CD14-positive monocyte (primary cell): ENCODE data around the gene ADAMTS4. TPM values are rescaled to one million over a fixed set of nuclear protein-coding genes. Genes with fewer than 3 reads are reported as not detected.

Experiments
- DNase-seq, 3 donors: peaks; one replicate each; pipeline ENCODE4 v3.0.0-alpha.2; 2011 to 2022
- H2AFZ ChIP-seq: 2 replicates; pipeline ENCODE4 v1.6.0; 2012; ENCODE audit warnings: mild to moderate bottlenecking, low read depth, low read length, inconsistent platforms; ENCODE audit not compliant: insufficient read depth, poor library complexity, severe bottlenecking
- H3K27ac ChIP-seq, 2 donors: 1 replicate in 1 of 2; 2 replicates in 1 of 2; pipeline ENCODE4 v1.5.1; 2012 to 2013; ENCODE audit warnings: low read length in 2 of 2, control low read depth in 1 of 2, inconsistent platforms in 1 of 2, low read depth in 1 of 2, mild to moderate bottlenecking in 1 of 2
- H3K27me3 ChIP-seq, 2 donors: one replicate each; pipeline versions ENCODE4 v1.6.0 to v1.6.1; 2011 to 2013; ENCODE audit warnings: low read length in 2 of 2; ENCODE audit not compliant: control insufficient read depth in 2 of 2, insufficient read depth in 2 of 2
- H3K36me3 ChIP-seq, 2 donors: replicated peaks in 1 of 2; 1 replicate in 1 of 2; 2 replicates in 1 of 2; pipeline versions ENCODE4 v1.5.1 to v1.6.1; 2012 to 2013; ENCODE audit warnings: low read length in 2 of 2, control low read depth in 1 of 2, inconsistent platforms in 1 of 2, mild to moderate bottlenecking in 1 of 2; ENCODE audit not compliant: insufficient read depth in 2 of 2, control insufficient read depth in 1 of 2
- H3K4me1 ChIP-seq, 2 donors: 1 replicate in 1 of 2; 2 replicates in 1 of 2; pipeline versions ENCODE4 v1.5.1 to v1.6.1; 2012 to 2013; ENCODE audit warnings: low read length in 2 of 2, control low read depth in 1 of 2, inconsistent platforms in 1 of 2, mild to moderate bottlenecking in 1 of 2, moderate library complexity in 1 of 2; ENCODE audit not compliant: insufficient read depth in 2 of 2, control insufficient read depth in 1 of 2
- H3K4me2 ChIP-seq: replicated peaks from 2 replicates; pipeline ENCODE3; 2012; ENCODE audit warnings: low read length, moderate library complexity, mild to moderate bottlenecking; ENCODE audit not compliant: poor library complexity, severe bottlenecking; ENCODE audit errors: extremely low read depth
- H3K4me3 ChIP-seq, 3 experiments: fragments of 200-600 bp in 1 of 3; sonication (generic) in 1 of 3; replicated peaks in 1 of 3; 1 replicate in 2 of 3; 2 replicates in 1 of 3; pipeline ENCODE4 v1.5.1; 2011 to 2013; ENCODE audit warnings: low read length in 3 of 3, mild to moderate bottlenecking in 3 of 3, control low read depth in 2 of 3, low read depth in 2 of 3, inconsistent platforms in 1 of 3, moderate library complexity in 1 of 3
- H3K79me2 ChIP-seq: 2 replicates; pipeline ENCODE4 v1.6.0; 2012; ENCODE audit warnings: mild to moderate bottlenecking, control low read depth, inconsistent platforms, low read length, moderate library complexity; ENCODE audit not compliant: insufficient read depth
- H3K9ac ChIP-seq: 2 replicates; pipeline ENCODE4 v1.6.0; 2017; ENCODE audit warnings: low read length, mild to moderate bottlenecking; ENCODE audit not compliant: insufficient read depth, poor library complexity, severe bottlenecking
- H3K9me3 ChIP-seq, 2 donors: replicated peaks in 1 of 2; 1 replicate in 1 of 2; 2 replicates in 1 of 2; pipeline versions ENCODE4 v1.5.1 to v1.6.1; 2012 to 2013; ENCODE audit warnings: low read length in 2 of 2, control low read depth in 1 of 2; ENCODE audit not compliant: control insufficient read depth in 1 of 2, insufficient read depth in 1 of 2
- H4K20me1 ChIP-seq: 2 replicates; pipeline ENCODE4 v1.6.0; 2012; ENCODE audit warnings: mild to moderate bottlenecking, low read length, control low read depth, moderate library complexity; ENCODE audit not compliant: insufficient read depth
- H3K27ac Mint-ChIP-seq, 7 donors: one replicate each; pipeline ENCODE4 v1.8.0; 2020; ENCODE audit warnings: mild to moderate bottlenecking in 7 of 7, mixed read lengths in 7 of 7, moderate library complexity in 6 of 7, inconsistent platforms in 2 of 7
- H3K27me3 Mint-ChIP-seq, 3 donors: one replicate each; pipeline ENCODE4 v1.8.0; 2021 to 2022; ENCODE audit warnings: low read depth in 3 of 3, mild to moderate bottlenecking in 3 of 3, mixed read lengths in 3 of 3, moderate library complexity in 3 of 3, inconsistent platforms in 1 of 3
- H3K36me3 Mint-ChIP-seq, 2 donors: one replicate each; pipeline ENCODE4 v1.8.0; 2020; ENCODE audit warnings: mixed read lengths in 2 of 2, inconsistent platforms in 1 of 2, mild to moderate bottlenecking in 1 of 2
- H3K4me1 Mint-ChIP-seq: one replicate; pipeline ENCODE4 v1.8.0; 2020; ENCODE audit warnings: mild to moderate bottlenecking, mixed read lengths
- H3K4me3 Mint-ChIP-seq, 2 donors: one replicate each; pipeline ENCODE4 v1.8.0; 2020; ENCODE audit warnings: mild to moderate bottlenecking in 2 of 2, mixed read lengths in 2 of 2, moderate library complexity in 1 of 2
- H3K9me3 Mint-ChIP-seq, 7 donors: one replicate each; pipeline ENCODE4 v1.8.0; 2020 to 2022; ENCODE audit warnings: mixed read lengths in 7 of 7, mild to moderate bottlenecking in 6 of 7, moderate library complexity in 6 of 7, inconsistent platforms in 2 of 7
- WGBS: methylation state at CpG from one replicate; pipeline ENCODE4 v1.1.5; 2013; ENCODE audit warnings: missing lambda C conversion rate; ENCODE audit not compliant: insufficient coverage; 5-methylcytosine and 5-hydroxymethylcytosine counted together
- intact Hi-C, 2 donors: fragments of 100-400 bp; cut with micrococcal nuclease; formaldehyde crosslinking; loops; one replicate each; pipeline versions ENCODE4 v1.15.0 to v1.15.1; 2023
- polyA plus RNA-seq, 3 donors: library from polyadenylated mRNA; depleted of rRNA in 1 of 3; unstranded in 2 of 3; stranded (reverse) in 1 of 3; fragments of 300-500 nt in 2 of 3; fragments of >200 nt in 1 of 3; fragmentation: Illumina TruSeq in 2 of 3; gene quantifications; 1 replicate in 2 of 3; 2 replicates in 1 of 3; pipeline ENCODE4 v1.2.3, GENCODE V29; 2012 to 2021
- TF ChIP-seq, protein P1 (sequence below): fragments of 200-600 bp; IDR thresholded peaks from one replicate; pipeline ENCODE4 v1.8.0; 2022; ENCODE audit warnings: antibody characterized with exemption, mild to moderate bottlenecking

ADAMTS4 gene
- polyA plus RNA-seq, 3 donors = 0.01 to 0.04 TPM; not detected in 1

DNA sequence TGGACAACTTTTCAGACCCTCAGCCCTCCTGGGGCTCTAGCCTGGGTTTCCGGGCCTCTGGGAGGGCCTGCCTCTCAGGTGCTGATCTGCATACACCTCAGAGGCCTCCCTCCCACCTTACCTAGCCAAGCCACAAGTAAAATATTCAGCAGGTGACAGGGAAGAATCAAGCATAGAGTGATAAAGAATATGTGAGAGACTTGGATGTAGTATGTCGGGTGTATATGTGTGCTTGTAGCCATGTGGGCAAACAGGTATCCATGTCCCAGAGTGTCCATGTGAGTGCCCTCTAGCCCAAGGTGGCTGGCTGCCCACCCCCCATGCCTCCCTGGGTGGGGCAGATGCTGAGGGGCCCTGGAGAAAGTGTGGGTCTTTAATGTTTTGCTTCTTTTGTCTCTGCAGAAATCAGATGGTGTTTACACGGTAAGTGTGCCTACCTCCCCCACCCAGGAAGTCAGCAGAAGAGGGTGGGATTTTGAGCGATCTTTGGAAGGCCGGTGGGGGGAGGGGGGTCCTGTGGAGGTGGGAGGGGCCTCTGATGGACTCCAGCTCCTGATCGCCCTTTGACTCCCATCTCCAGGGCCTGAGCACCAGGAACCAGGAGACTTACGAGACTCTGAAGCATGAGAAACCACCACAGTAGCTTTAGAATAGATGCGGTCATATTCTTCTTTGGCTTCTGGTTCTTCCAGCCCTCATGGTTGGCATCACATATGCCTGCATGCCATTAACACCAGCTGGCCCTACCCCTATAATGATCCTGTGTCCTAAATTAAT, 19.6 kb upstream of the ADAMTS4 start:
- Histone ChIP-seq H2AFZ (no peak overlapping the region), H3K9me3 (no peaks in the 10 kb centered on the region), H3K4me1 (peaks cover 33 to 40% of the 10 kb centered on the region in 2 donors), H3K27me3 (no peaks in the 10 kb centered on the region), H4K20me1 (peaks cover 70% of the 10 kb centered on the region), H3K36me3 (peaks cover 29 to 51% of the 10 kb centered on the region in 2 donors), H3K27ac (peak overlapping the region; percentile 98 to 100), H3K9ac (peak overlapping the region; percentile 97), H3K4me3 (peak overlapping the region; percentile 91 to 98 (median 96)), H3K79me2 (peaks cover 59% of the 10 kb centered on the region), H3K4me2 (peak overlapping the region; percentile 100)
- WGBS = 96% methylated on average over 3 of the region's 8 CpGs
- Mint-ChIP-seq H3K9me3 (peaks cover 0 to 1% (median 0%) of the 10 kb centered on the region in 7 donors), H3K27me3 (peaks cover 0 to 1% (median 1%) of the 10 kb centered on the region in 3 donors), H3K36me3 (peaks cover 64 to 65% of the 10 kb centered on the region in 2 donors), H3K4me3 (peak overlapping the region; percentile 99 to 100), H3K4me1 (peaks cover 62% of the 10 kb centered on the region), H3K27ac (peak overlapping the region; percentile 98 to 100 (median 100))
- TF ChIP-seq, protein P1, sequence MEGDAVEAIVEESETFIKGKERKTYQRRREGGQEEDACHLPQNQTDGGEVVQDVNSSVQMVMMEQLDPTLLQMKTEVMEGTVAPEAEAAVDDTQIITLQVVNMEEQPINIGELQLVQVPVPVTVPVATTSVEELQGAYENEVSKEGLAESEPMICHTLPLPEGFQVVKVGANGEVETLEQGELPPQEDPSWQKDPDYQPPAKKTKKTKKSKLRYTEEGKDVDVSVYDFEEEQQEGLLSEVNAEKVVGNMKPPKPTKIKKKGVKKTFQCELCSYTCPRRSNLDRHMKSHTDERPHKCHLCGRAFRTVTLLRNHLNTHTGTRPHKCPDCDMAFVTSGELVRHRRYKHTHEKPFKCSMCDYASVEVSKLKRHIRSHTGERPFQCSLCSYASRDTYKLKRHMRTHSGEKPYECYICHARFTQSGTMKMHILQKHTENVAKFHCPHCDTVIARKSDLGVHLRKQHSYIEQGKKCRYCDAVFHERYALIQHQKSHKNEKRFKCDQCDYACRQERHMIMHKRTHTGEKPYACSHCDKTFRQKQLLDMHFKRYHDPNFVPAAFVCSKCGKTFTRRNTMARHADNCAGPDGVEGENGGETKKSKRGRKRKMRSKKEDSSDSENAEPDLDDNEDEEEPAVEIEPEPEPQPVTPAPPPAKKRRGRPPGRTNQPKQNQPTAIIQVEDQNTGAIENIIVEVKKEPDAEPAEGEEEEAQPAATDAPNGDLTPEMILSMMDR = no peak
- no peak for DNase-seq
- intact Hi-C loops = no loop called here

DNA sequence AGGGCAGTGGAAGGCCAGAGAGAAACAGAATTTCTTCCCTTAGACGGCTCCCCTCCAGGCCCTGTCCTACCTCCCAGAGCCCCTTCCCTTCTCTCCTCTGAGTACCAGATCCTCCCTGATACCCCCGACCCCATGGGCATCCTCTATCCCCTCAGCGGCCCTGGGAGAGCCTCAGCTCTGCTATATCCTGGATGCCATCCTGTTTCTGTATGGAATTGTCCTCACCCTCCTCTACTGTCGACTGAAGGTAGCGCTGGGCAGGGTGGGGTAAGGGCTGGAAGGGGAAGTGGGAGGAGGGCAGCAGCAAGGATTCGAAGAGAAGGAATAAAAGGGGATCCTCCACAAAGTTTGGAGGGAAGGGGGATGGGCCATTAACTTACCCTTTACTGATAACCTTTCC, 19.0 kb upstream of the ADAMTS4 start:
- peak overlapping the region; percentile 100 for H3K4me2 ChIP-seq
- peaks cover 63% of the 10 kb centered on the region for H4K20me1 ChIP-seq
- H2AFZ ChIP-seq = no peak overlapping the region
- H3K4me3 Mint-ChIP-seq = peak overlapping the region; percentile 99 to 100
- no peaks in the 10 kb centered on the region for H3K9me3 Mint-ChIP-seq
- H3K79me2 ChIP-seq = peaks cover 65% of the 10 kb centered on the region
- H3K27ac ChIP-seq = peak overlapping the region; percentile 98 to 100
- intact Hi-C loops = no loop called here
- H3K4me1 Mint-ChIP-seq = peaks cover 63% of the 10 kb centered on the region
- H3K4me1 ChIP-seq = peaks cover 40 to 43% of the 10 kb centered on the region in 2 donors
- peaks cover 34 to 52% of the 10 kb centered on the region in 2 donors for H3K36me3 ChIP-seq
- H3K9ac ChIP-seq = peak overlapping the region; percentile 97
- peak overlapping the region; percentile 98 to 100 (median 100) for H3K27ac Mint-ChIP-seq
- DNase-seq = peak in 2 of 3 donors; percentile 25 to 46
- H3K4me3 ChIP-seq = peak overlapping the region; percentile 91 to 98 (median 96)
- no peaks in the 10 kb centered on the region for H3K27me3 ChIP-seq
- TF ChIP-seq, protein P1 = no peak
- H3K9me3 ChIP-seq = no peaks in the 10 kb centered on the region
- peaks cover 65 to 67% of the 10 kb centered on the region in 2 donors for H3K36me3 Mint-ChIP-seq
- 0% methylated on average over 1 of the region's 6 CpGs for WGBS
- H3K27me3 Mint-ChIP-seq = peaks cover 0 to 1% (median under 1%) of the 10 kb centered on the region in 3 donors
